ENCODE data around the gene DNAJC28.

GRCh38 chr21:33461538-33462250, 29.8 kb downstream of the DNAJC28 start:
- no peak for TF ChIP-seq CTCF (IDR thresholded peaks at IDR 0.05)
- no peak for TF ChIP-seq POLR2A (IDR thresholded peaks at IDR 0.05)
- no peak for TF ChIP-seq POLR2AphosphoS5 (IDR thresholded peaks at IDR 0.05)

Data from prostate gland (tissue), 2 donors.